GM15510 (cell line): ENCODE results near the gene AGO3.

Experiments
- POLR2A ChIP-seq: IDR thresholded peaks from 3 replicates; pipeline ENCODE4 v1.6.1; 2011; ENCODE audit warnings: borderline replicate concordance; ENCODE audit not compliant: insufficient read length; ENCODE audit errors: extremely low read depth

Gene AGO3

GRCh38 chr1:35945327-35945726 lies 14.4 kb downstream of the AGO3 start:
- no peak for TF ChIP-seq POLR2A

GRCh38 chr1:35947547-35947946 lies 16.6 kb downstream of the AGO3 start:
- TF ChIP-seq POLR2A = no peak

DNA sequence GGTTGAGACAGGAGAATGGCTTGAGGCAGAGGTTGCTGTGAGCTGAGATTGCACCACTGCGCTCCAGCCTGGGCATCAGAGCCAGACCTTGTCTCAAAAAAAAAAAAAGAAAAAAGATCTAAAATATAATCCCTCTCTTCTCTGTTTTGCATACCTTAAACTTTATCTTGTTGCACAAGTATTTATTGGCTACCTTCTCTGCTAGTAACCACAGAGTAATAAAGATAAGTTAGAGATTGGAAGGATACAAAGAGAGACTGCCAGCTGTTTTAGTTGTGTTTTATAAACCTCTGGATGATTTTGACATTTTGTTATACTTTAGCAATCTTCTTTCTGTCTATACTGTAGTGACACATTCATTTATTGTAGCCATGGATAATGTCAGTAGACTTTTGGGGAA lies 27.7 kb downstream of the AGO3 start:
- TF ChIP-seq POLR2A = no peak

GRCh38 chr1:35959304-35959703 lies 28.4 kb downstream of the AGO3 start:
- TF ChIP-seq POLR2A = no peak

DNA sequence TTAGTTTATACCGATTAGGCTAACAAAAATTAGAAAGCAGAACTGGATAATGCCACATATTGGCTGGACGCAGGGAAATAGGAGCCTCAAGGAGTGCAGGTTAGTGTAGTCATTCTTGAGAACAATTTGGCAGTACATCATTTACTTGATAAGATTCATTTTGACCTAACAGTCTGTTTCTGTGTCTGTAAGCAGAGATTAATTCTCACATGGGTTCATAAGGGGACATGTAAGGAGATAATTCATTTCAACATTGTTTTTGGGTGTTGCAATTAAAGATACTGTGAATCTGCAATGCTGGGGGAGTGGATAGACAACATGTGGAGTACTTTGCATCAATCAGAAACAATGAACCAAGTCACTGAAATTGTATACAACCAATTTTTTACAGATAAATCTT lies 32.0 kb downstream of the AGO3 start:
- no peak for TF ChIP-seq POLR2A

- TF ChIP-seq POLR2A = no peak
Observed at GRCh38 chr1:35968396-35968795, 37.5 kb downstream of the AGO3 start.

- TF ChIP-seq POLR2A = no peak
Observed at GRCh38 chr1:35971601-35972000, 40.7 kb downstream of the AGO3 start.

GRCh38 chr1:35980090-35980489 lies 49.2 kb downstream of the AGO3 start:
- no peak for TF ChIP-seq POLR2A

- TF ChIP-seq POLR2A = no peak
Observed at GRCh38 chr1:35988237-35988636, 57.3 kb downstream of the AGO3 start.

DNA sequence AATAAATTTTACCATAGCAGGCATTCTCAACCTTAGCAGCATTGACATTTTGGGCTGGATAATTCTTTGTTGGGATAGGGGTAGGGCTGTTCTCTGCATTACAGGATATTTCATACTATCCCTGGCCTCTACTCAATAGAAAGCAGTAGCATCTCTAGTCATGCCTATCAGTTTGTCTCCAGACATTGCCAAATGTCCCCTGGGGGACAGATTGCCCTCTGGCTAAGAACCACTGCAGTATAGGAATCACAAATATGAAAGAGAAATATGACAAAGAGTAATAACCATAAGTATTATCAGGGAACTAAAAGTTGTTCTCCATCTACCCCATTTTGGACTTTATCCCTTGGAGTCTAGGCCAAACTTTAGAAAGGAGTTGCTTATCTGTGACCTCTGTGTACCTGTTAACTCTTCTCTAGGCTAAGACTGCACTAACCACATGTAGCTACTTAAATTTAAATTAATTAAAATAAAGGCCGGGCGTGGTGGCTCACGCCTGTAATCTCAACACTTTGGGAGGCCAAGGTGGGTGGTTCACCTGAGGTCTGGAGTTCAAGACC lies 76.1 kb downstream of the AGO3 start:
- no peak for TF ChIP-seq POLR2A

DNA sequence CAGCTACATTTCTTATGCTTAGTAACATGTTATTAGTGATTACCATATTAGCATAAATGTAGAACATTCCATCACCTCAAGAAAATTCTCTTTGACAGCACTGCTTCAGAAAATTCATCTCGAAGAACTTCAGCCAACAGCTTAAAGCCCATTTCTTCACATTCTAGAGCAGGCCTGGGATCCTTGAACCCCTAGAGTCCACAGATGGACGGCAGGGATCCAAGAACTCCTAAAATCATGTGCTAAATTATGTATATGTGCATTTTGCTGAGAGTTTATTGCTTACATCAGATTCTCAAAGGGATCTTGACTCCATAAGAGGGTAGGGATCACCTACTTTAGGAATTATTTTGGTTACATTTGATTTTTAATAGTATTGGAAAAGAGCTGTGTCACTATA lies 76.8 kb downstream of the AGO3 start:
- TF ChIP-seq POLR2A = no peak

DNA sequence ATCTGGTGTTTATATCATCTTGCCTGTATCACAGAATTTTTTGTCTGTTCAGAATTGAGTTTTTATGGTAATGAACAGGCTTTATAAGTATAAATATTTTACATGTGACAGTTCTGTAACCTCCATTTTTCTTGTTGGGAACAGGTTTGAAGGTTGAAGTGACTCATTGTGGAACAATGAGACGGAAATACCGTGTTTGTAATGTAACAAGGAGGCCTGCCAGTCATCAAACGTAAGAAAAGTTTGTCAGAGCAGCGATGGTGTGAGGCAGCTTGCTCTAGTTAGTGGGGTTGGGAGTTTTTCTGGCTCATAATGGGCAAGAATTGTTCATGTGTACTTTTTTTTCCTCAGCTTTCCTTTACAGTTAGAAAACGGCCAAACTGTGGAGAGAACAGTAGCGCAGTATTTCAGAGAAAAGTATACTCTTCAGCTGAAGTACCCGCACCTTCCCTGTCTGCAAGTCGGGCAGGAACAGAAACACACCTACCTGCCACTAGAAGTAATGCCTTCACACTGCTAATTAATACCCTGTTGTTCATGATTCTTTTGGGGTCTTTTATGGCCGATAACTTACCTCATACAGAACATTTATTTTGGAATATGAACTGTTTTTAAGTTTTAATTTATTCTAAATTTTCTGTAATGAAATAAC lies 77.8 kb downstream of the AGO3 start:
- TF ChIP-seq POLR2A = no peak

- TF ChIP-seq POLR2A = no peak
Observed at GRCh38 chr1:36014722-36015220, 83.9 kb downstream of the AGO3 start.

DNA sequence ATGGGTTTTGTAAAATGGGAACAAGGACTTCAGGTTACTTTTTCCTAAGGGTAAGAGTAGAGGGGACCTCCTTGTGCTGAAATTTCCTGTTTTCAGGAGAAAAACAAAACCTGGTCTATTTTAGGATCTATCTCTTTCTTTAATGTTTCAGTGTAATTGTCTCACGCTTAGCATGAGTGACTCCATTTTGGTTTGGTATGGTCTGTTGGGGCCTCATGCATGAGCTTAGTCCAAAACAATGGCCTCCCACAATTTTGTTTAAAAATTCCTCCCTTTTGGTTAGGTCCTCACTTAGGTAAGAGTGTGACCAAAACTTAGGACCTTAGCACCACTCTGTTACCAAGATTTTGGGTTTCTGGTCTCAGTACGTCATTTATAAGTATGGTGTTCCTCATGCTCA lies 85.8 kb downstream of the AGO3 start:
- TF ChIP-seq POLR2A = no peak

- TF ChIP-seq POLR2A = no peak
Observed at GRCh38 chr1:36023098-36023769, 92.3 kb downstream of the AGO3 start.

GRCh38 chr1:36024847-36025246 lies 93.9 kb downstream of the AGO3 start:
- no peak for TF ChIP-seq POLR2A
